Natural killer cell (primary cell): ENCODE measurements around the gene CNTROB. TPM values are rescaled to one million over a fixed set of nuclear protein-coding genes. Genes with fewer than 3 reads are reported as not detected.

Experiments used
- ATAC-seq, 3 donors: fragments of 150-1000 bp in 2 of 3; fragments of 200-7000 bp in 1 of 3; cut with Tn5 transposase; 1 replicate in 1 of 3; 2 replicates in 2 of 3; pipeline ENCODE4 v1.10.0; 2021; ENCODE audit warnings: mild to moderate bottlenecking in 2 of 3, moderate library complexity in 2 of 3
- DNase-seq, 2 donors: peaks; one replicate each; pipeline versions ENCODE4 v3.0.0 to v3.0.0-alpha.2; 2013 to 2021; ENCODE audit warnings: mixed read lengths in 1 of 2
- H3K27ac ChIP-seq: one replicate; pipeline ENCODE4 v1.5.1; 2013; ENCODE audit warnings: mild to moderate bottlenecking, low read length
- H3K27me3 ChIP-seq: one replicate; pipeline ENCODE4 v1.6.1; 2013; ENCODE audit warnings: low read length; ENCODE audit not compliant: control insufficient read depth, insufficient read depth
- H3K36me3 ChIP-seq: one replicate; pipeline ENCODE4 v1.6.1; 2013; ENCODE audit warnings: low read length; ENCODE audit not compliant: control insufficient read depth, insufficient read depth
- H3K4me1 ChIP-seq: one replicate; pipeline ENCODE4 v1.6.1; 2013; ENCODE audit warnings: low read length; ENCODE audit not compliant: control insufficient read depth, insufficient read depth
- H3K4me3 ChIP-seq: one replicate; pipeline ENCODE4 v1.5.1; 2013; ENCODE audit warnings: low read length
- H3K9me3 ChIP-seq: one replicate; pipeline ENCODE4 v1.6.1; 2013; ENCODE audit warnings: low read length; ENCODE audit not compliant: control insufficient read depth, insufficient read depth
- H3K27ac Mint-ChIP-seq, 2 donors: one replicate each; pipeline ENCODE4 v1.8.0; 2022; ENCODE audit warnings: mild to moderate bottlenecking in 2 of 2, mixed read lengths in 2 of 2, moderate library complexity in 1 of 2
- H3K27me3 Mint-ChIP-seq, 2 donors: one replicate each; pipeline ENCODE4 v1.8.0; 2022; ENCODE audit warnings: low read depth in 2 of 2, mixed read lengths in 2 of 2
- H3K36me3 Mint-ChIP-seq: one replicate; pipeline ENCODE4 v1.8.0; 2022; ENCODE audit warnings: mixed read lengths
- H3K4me1 Mint-ChIP-seq, 2 donors: one replicate each; pipeline ENCODE4 v1.8.0; 2022; ENCODE audit warnings: mixed read lengths in 2 of 2
- H3K4me3 Mint-ChIP-seq: one replicate; pipeline ENCODE4 v1.8.0; 2022; ENCODE audit warnings: mild to moderate bottlenecking, moderate library complexity, mixed read lengths
- H3K9me3 Mint-ChIP-seq, 2 donors: one replicate each; pipeline ENCODE4 v1.8.0; 2022; ENCODE audit warnings: mixed read lengths in 2 of 2
- CTCF ChIP-seq: fragments of 200-600 bp; IDR thresholded peaks from one replicate; pipeline ENCODE4 v1.8.0; 2022; ENCODE audit warnings: antibody characterized with exemption
- WGBS: methylation state at CpG from one replicate; pipeline ENCODE4 v1.1.7; 2013; ENCODE audit warnings: missing lambda C conversion rate; ENCODE audit not compliant: insufficient coverage; 5-methylcytosine and 5-hydroxymethylcytosine counted together
- intact Hi-C: fragments of 100-400 bp; cut with micrococcal nuclease; formaldehyde crosslinking; loops from one replicate; pipeline ENCODE4 v1.14.2; 2022
- total RNA-seq, 4 donors: library from RNA; stranded (reverse); fragments of 120-200 nt in 1 of 4; gene quantifications; one replicate each; pipeline versions ENCODE4 v1.2.3 to v1.2.4, GENCODE V29; 2013 to 2022

Gene CNTROB
- total RNA-seq, 3 donors from 2014 or later (not counting 1 experiment from before 2014, with no cell fraction given), result 36.3 to 49.8 (median 45.2) TPM

DNA sequence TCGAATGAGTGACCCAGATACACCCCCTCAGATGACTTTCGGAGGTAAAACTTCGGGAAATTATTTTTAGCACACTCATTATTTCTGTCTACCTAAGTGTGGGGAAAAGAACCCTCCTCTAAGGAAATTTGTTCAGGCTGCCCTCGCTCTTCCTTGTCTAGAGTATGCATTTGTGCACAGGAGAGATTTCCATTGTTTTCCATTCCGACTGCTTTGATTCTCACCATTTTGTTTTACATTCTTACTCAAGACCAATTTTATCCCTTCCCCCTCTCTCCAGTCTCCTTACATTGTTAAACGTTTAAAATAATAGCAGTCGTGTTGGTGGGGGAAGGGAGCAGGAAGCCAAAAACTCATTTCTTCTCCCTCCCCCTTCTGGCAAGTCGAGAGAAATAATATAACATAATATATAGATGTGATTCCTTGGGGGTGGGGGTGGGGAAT is 44.9 kb upstream of the CNTROB start:
- Histone ChIP-seq H3K27me3 (no peaks in the 10 kb centered on the region), H3K27ac (peak overlapping the region; percentile 82), H3K4me3 (peak overlapping the region; percentile 71), H3K9me3 (no peaks in the 10 kb centered on the region), H3K36me3 (peaks cover 30% of the 10 kb centered on the region), H3K4me1 (peaks cover 43% of the 10 kb centered on the region)
- DNase-seq (no peak), ATAC-seq (peak in 2 of 3 donors; percentile 28 to 39)
- intact Hi-C loops, result loop anchor here (1.0 to 5.0 kb wide), 4 partner anchors 30 to 52 kb away; partner anchors contain the start of genes CNTROB, KDM6B, NAA38 and TRAPPC1
- Mint-ChIP-seq H3K27me3 (no peaks in the 10 kb centered on the region), H3K36me3 (no peaks in the 10 kb centered on the region), H3K9me3 (no peaks in the 10 kb centered on the region), H3K4me3 (no peak overlapping the region), H3K27ac (no peak overlapping the region), H3K4me1 (no peaks in the 10 kb centered on the region)
- 0% methylated on average over 5 of the region's 8 CpGs for WGBS
- no peak for TF ChIP-seq CTCF

DNA sequence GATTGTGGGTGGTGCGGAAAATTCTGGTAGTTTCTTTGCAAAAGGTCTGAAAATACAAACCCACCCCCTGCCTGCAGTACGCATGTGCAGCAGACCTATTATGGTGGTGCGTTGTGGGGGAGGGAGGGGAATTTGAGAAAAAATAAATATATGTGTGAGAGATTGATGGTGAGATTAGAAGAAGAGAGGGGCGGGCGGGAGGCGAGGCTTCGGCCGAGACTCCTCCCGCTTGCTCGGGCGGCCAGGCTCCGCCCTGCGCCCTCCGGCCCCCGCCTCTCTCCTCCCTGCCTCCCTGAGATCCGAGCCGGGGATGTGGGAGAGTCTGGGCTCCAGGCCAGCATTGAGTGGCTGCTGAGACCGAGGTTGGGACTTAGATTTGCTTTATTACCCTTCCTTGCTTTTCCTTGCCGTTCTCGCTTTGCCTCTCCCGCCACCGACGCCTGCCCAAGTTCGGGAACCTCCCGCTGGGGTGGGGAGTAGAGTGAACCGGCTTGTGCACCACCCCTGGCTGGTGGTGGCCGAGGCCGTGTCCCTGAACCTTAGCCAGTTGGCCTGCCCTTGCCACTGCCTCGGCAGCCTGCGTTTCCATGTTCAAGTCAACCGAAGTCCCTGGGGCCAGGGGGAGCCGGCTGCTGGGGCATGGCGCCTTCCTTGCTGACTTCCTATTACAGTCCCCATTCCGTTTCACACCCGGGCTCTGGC is 44.4 kb upstream of the CNTROB start:
- TF ChIP-seq CTCF, result no peak
- peaks cover 28% of the 10 kb centered on the region for H3K36me3 ChIP-seq
- peak overlapping the region; percentile 71 for H3K4me3 ChIP-seq
- H3K4me1 ChIP-seq, result peaks cover 43% of the 10 kb centered on the region
- Mint-ChIP-seq H3K36me3 (no peaks in the 10 kb centered on the region), H3K4me3 (no peak overlapping the region), H3K9me3 (no peaks in the 10 kb centered on the region), H3K4me1 (no peaks in the 10 kb centered on the region), H3K27me3 (no peaks in the 10 kb centered on the region), H3K27ac (no peak overlapping the region)
- no peaks in the 10 kb centered on the region for H3K27me3 ChIP-seq
- peak; percentile 75 to 96 for DNase-seq
- peak; percentile 71 to 86 (median 76) for ATAC-seq
- intact Hi-C loops, result loop anchor here (1.0 to 5.0 kb wide), 4 partner anchors 30 to 53 kb away; partner anchors contain the start of genes CNTROB, KDM6B, NAA38 and TRAPPC1
- H3K27ac ChIP-seq, result peak overlapping the region; percentile 68
- H3K9me3 ChIP-seq, result no peaks in the 10 kb centered on the region
- WGBS, result under 1% methylated on average over 35 of the region's 35 CpGs

DNA sequence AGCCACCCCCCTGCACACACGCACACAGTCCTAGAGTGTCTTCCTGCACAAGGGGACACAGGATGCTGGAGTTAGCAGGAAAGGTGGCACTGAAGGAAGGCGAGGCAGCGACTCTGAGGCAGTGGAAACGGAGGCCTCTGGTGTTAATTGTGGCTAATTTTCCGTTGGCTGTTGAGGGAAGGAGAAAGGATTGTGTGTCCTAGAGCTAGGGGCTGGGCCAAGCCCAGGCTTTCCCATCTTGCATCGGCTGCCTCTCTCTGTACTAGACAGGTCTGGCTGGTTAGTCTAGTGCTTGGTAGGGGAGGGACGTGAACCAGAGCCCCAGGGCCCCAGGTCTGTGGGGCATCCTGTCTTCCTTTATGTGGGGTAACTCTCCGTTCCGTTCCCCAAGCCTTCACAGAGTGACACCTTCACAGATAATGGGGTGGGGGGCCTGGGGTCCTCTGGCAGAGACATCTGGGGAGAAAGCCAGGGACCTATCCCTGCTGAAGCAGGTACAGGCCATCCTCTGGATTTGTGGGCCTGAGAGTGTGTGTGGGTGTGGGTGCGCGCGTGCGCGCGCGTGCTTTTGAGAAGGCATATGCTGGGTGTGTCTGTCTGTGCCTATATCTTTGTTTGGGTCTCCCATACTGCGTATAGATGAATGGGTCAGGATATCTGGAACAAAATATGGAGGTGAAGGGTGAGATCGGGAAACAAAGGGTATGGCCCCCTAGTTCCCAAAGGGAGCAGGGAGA is 43.7 kb upstream of the CNTROB start, which contains the start of gene CHD3:
Gene CHD3 (plus strand): TSS at position 606 of the 737 bp plus-strand sequence. CDS start 212 bp downstream, outside the sequence.
- Histone ChIP-seq H3K27ac (peak within 1 kb of the TSS; percentile 68), H3K4me1 (peaks cover 43% of the 10 kb centered on the region), H3K9me3 (no peaks in the 10 kb centered on the region), H3K36me3 (peaks cover 27% of the 10 kb centered on the region), H3K4me3 (peak within 1 kb of the TSS; percentile 71), H3K27me3 (no peaks in the 10 kb centered on the region)
- Mint-ChIP-seq H3K27ac (no peak within 1 kb of the TSS), H3K9me3 (no peaks in the 10 kb centered on the region), H3K36me3 (no peaks in the 10 kb centered on the region), H3K27me3 (no peaks in the 10 kb centered on the region), H3K4me1 (no peaks in the 10 kb centered on the region), H3K4me3 (peak within 1 kb of the TSS; percentile 11)
- intact Hi-C loops, result loop anchor here (5.0 kb wide), 1 partner anchor 44 kb away; the partner anchor contains the start of genes CNTROB and TRAPPC1
- 47% methylated on average over 18 of the region's 18 CpGs for WGBS
- peak in 1 of 2 donors; percentile 63 for DNase-seq
- ATAC-seq, result no peak
- no peak for TF ChIP-seq CTCF
